PC-3 (cell line): ENCODE data around the gene TYK2. TPM values are rescaled to one million over a fixed set of nuclear protein-coding genes. Genes with fewer than 3 reads are reported as not detected.

Experiments used
- ATAC-seq: fragments of 200-7000 bp; cut with Tn5 transposase; 2 replicates; pipeline ENCODE4 v1.9.1; 2020; ENCODE audit warnings: mild to moderate bottlenecking, moderate library complexity
- BruUV-seq: library from RNA; stranded (reverse); fragments of 400-500 nt; replicated peaks from 2 replicates; lab custom pipeline; 2021; lab: Mats Ljungman, UMichigan
- CTCF ChIA-PET: fragments of 300-600 bp; sonication (Branson Sonifier 250); formaldehyde crosslinking; loops from one replicate; lab custom pipeline; 2022; ENCODE audit warnings: antibody characterized with exemption; lab: Charles Lee
- POLR2A ChIA-PET: fragments of 300-600 bp; sonication (Branson Sonifier 250); formaldehyde crosslinking; loops from one replicate; lab custom pipeline; 2022; ENCODE audit warnings: antibody characterized with exemption; ENCODE audit not compliant: unreplicated experiment; lab: Charles Lee
- DNase-seq: peaks from one replicate; pipeline ENCODE4 v3.0.0-alpha.2; 2015
- H2AFZ ChIP-seq: fragments of 300-600 bp; sonication (generic); 2 replicates; pipeline ENCODE4 v1.6.0; 2016; ENCODE audit warnings: antibody characterized with exemption, low read length
- H3F3A ChIP-seq: fragments of 300-600 bp; sonication (generic); one replicate; pipeline ENCODE4 v1.6.0; 2017; ENCODE audit warnings: antibody characterized with exemption, low read length, control low read depth, mild to moderate bottlenecking; ENCODE audit not compliant: unreplicated experiment
- H3K27ac ChIP-seq: fragments of 300-600 bp; sonication (generic); 2 replicates; pipeline ENCODE4 v1.5.1; 2016; ENCODE audit warnings: mild to moderate bottlenecking, low read length
- H3K27me3 ChIP-seq: fragments of 300-600 bp; sonication (generic); 2 replicates; pipeline ENCODE4 v1.6.1; 2016; ENCODE audit warnings: low read length, mixed read lengths
- H3K36me3 ChIP-seq: fragments of 300-600 bp; sonication (generic); 2 replicates; pipeline ENCODE4 v1.6.1; 2016; ENCODE audit warnings: low read depth, mixed run types, low read length, mixed read lengths
- H3K4me1 ChIP-seq: fragments of 300-600 bp; sonication (generic); 2 replicates; pipeline ENCODE4 v1.5.1; 2016; ENCODE audit warnings: low read length; ENCODE audit not compliant: insufficient read depth
- H3K4me2 ChIP-seq: fragments of 300-600 bp; sonication (generic); 2 replicates; pipeline ENCODE4 v1.6.0; 2016; ENCODE audit warnings: low read length
- H3K4me3 ChIP-seq: fragments of 300-600 bp; sonication (generic); 2 replicates; pipeline ENCODE4 v1.5.1; 2016; ENCODE audit warnings: mild to moderate bottlenecking, low read length, mixed read lengths
- H3K79me2 ChIP-seq: fragments of 300-600 bp; sonication (generic); 2 replicates; pipeline ENCODE4 v1.6.1; 2017; ENCODE audit warnings: low read length, mixed read lengths
- H3K9ac ChIP-seq: fragments of 300-600 bp; sonication (generic); 2 replicates; pipeline ENCODE4 v1.6.0; 2016; ENCODE audit warnings: mild to moderate bottlenecking, low read length
- H3K9me2 ChIP-seq: fragments of 300-600 bp; sonication (generic); replicated peaks from 2 replicates; pipeline ENCODE4 v1.6.1; 2016; ENCODE audit warnings: mixed run types, low read length, mixed read lengths
- H3K9me3 ChIP-seq: fragments of 300-600 bp; sonication (generic); 2 replicates; pipeline ENCODE4 v1.6.1; 2016; ENCODE audit warnings: low read length, mixed read lengths
- H4K20me1 ChIP-seq: fragments of 300-600 bp; sonication (generic); 2 replicates; pipeline ENCODE4 v1.6.1; 2016; ENCODE audit warnings: low read length, mixed read lengths
- CTCF ChIP-seq: fragments of 300-600 bp; sonication (generic); conservative IDR thresholded peaks from 2 replicates; pipeline ENCODE4 v1.5.1; 2017; ENCODE audit warnings: antibody characterized with exemption, low read depth, mild to moderate bottlenecking, low read length
- EZH2 ChIP-seq: fragments of 300-600 bp; sonication (generic); IDR thresholded peaks from one replicate; pipeline ENCODE4 v1.6.1; 2017; ENCODE audit warnings: antibody characterized with exemption, mild to moderate bottlenecking, low read length; ENCODE audit not compliant: unreplicated experiment
- EZH2phosphoT487 ChIP-seq: fragments of 300-600 bp; sonication (generic); IDR thresholded peaks from 2 replicates; pipeline ENCODE4 v1.6.1; 2018; ENCODE audit warnings: mild to moderate bottlenecking, antibody characterized with exemption, low read length, borderline replicate concordance
- intact Hi-C: fragments of 100-400 bp; cut with micrococcal nuclease; formaldehyde crosslinking; loops from 2 replicates; pipeline ENCODE4 v1.9.0; 2023
- total RNA-seq: library from RNA; depleted of rRNA; stranded (reverse); fragments of >200 nt; gene quantifications from 2 replicates; pipeline ENCODE4 v1.2.3, GENCODE V29; 2014

TYK2 gene
- total RNA-seq, 1 experiment from 2014 or later: 177 TPM

- Histone ChIP-seq H3K9me2 (no peaks in the 10 kb centered on the region), H3K4me2 (no peak overlapping the region), H3K9ac (no peak overlapping the region), H3F3A (no peaks in the 10 kb centered on the region), H3K27ac (no peak overlapping the region), H3K9me3 (no peaks in the 10 kb centered on the region), H3K36me3 (peaks cover 62% of the 10 kb centered on the region), H3K79me2 (no peaks in the 10 kb centered on the region), H3K4me3 (no peak overlapping the region), H4K20me1 (peaks cover 4% of the 10 kb centered on the region; the same call in 1 of the 2 replicates), H3K27me3 (no peaks in the 10 kb centered on the region), H2AFZ (no peak overlapping the region), H3K4me1 (no peaks in the 10 kb centered on the region)
- CTCF ChIA-PET: interaction anchor here (0.9 kb wide), 1 partner anchor 96 kb away, joined by 5 read pairs; no protein-coding TSS in a partner anchor
- no TSS peak for BruUV-seq
- no peak for TF ChIP-seq EZH2
- TF ChIP-seq CTCF: no peak
- no peak for TF ChIP-seq EZH2phosphoT487
- ATAC-seq (no peak), DNase-seq (no peak)
- intact Hi-C loops: no loop called here
- POLR2A ChIA-PET: no interaction called here
Observed at GRCh38 chr19:10365518-10365917, 14.9 kb downstream of the TYK2 start.

- POLR2A ChIA-PET: no interaction called here
- peaks cover 62% of the 10 kb centered on the region for H3K36me3 ChIP-seq
- no peak overlapping the region for H2AFZ ChIP-seq
- no peaks in the 10 kb centered on the region for H3K4me1 ChIP-seq
- no peaks in the 10 kb centered on the region for H3F3A ChIP-seq
- no peak for ATAC-seq
- H3K27me3 ChIP-seq: no peaks in the 10 kb centered on the region
- TSS peak; percentile 23 for BruUV-seq
- TF ChIP-seq EZH2: no peak
- no peak for TF ChIP-seq CTCF
- TF ChIP-seq EZH2phosphoT487: no peak
- H3K4me2 ChIP-seq: no peak overlapping the region
- H3K27ac ChIP-seq: no peak overlapping the region
- H3K9ac ChIP-seq: no peak overlapping the region
- DNase-seq: no peak
- H3K79me2 ChIP-seq: no peaks in the 10 kb centered on the region
- intact Hi-C loops: no loop called here
- no peak overlapping the region for H3K4me3 ChIP-seq
- CTCF ChIA-PET: no interaction called here
- no peaks in the 10 kb centered on the region for H3K9me3 ChIP-seq
- no peaks in the 10 kb centered on the region for H3K9me2 ChIP-seq
- peaks cover 4% of the 10 kb centered on the region; the same call in 1 of the 2 replicates for H4K20me1 ChIP-seq
Observed at GRCh38 chr19:10364644-10365043, 15.7 kb downstream of the TYK2 start.

GRCh38 chr19:10363789-10364281, 16.5 kb downstream of the TYK2 start:
- BruUV-seq: no TSS peak
- no peaks in the 10 kb centered on the region for H3K4me1 ChIP-seq
- H3K27ac ChIP-seq: no peak overlapping the region
- TF ChIP-seq EZH2phosphoT487 (no peak), CTCF (no peak), EZH2 (no peak)
- H3K36me3 ChIP-seq: peaks cover 55% of the 10 kb centered on the region
- no peak overlapping the region for H3K9ac ChIP-seq
- ATAC-seq (peak; percentile 57), DNase-seq (peak; percentile 35)
- no peak overlapping the region for H2AFZ ChIP-seq
- intact Hi-C loops: no loop called here
- H3K27me3 ChIP-seq: no peaks in the 10 kb centered on the region
- no peaks in the 10 kb centered on the region for H3F3A ChIP-seq
- H4K20me1 ChIP-seq: peaks cover 4% of the 10 kb centered on the region; the same call in 1 of the 2 replicates
- CTCF ChIA-PET: no interaction called here
- H3K4me3 ChIP-seq: no peak overlapping the region
- H3K9me3 ChIP-seq: no peaks in the 10 kb centered on the region
- H3K79me2 ChIP-seq: no peaks in the 10 kb centered on the region
- H3K4me2 ChIP-seq: no peak overlapping the region
- POLR2A ChIA-PET: no interaction called here
- no peaks in the 10 kb centered on the region for H3K9me2 ChIP-seq
